Right hindlimb (tissue), 1 donor: Measurements from ENCODE around the gene FYB2.

Experiments used
- DNase-seq: peaks from one replicate; pipeline ENCODE4 v3.0.0-alpha.2; 2018

Gene FYB2

DNA sequence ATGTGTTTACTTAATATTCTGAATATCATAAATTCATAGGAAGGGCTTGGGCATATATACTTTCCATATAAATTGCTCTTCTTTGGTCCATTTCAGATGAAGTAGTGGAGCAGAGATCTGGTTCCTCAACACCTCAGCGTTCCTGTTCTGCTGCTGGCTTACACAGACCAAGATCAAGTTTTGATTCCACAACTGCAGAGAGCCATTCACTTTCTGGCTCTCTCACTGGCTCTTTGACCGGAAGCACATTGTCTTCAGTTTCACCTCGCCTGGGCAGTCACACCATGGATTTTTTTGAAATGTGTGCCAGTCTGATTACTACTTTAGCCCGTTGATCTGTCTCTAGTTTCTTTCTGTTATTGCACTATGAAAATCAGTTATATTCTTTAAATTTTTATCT is 111.8 kb downstream of the FYB2 start:
- no peak for DNase-seq

- no peak for DNase-seq
Measured at GRCh38 chr1:56703747-56704146, 115.5 kb downstream of the FYB2 start.

DNA sequence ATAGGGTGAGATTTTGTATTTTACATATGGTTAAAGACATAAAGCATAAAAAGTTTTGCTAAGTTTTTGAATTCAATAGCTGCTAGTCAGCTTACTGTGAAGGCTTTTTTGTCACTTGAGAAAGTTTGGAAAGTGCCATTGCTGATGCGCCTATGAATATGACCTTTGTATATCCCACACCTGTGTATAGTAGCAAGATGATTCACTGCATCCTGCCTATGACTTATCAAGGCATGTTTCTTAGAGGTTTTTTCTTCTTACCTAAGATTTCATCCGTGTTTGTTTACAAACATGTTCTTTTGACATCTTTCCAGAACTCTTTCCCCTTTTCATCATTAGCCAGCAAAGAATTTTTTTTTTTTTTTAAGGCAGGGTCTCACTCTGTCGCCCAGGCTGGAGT is 122.5 kb downstream of the FYB2 start:
- no peak for DNase-seq

DNA sequence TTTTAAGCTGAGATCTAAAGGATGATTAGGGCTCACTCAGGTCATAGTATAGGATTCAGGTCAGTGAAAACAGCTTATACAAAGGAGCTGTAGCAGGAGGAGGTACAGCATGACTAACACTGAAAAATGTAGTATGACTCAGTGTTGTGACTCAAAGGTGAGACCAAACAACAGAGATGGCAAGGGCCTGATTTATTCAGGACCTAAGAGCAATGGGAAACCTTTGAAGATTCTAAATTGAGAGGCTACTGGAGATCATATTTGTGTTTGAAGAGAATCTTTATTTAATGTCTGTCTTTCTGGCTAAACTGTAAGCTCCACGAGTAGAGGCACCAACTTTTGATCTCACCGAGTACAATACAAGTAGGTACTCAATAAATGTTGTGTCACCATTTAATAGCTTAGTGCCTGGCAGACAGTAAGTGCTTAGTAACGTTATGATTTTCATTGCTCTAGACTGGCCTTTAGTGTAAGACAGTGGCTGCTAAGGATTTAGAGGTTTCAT is 130.6 kb downstream of the FYB2 start:
- no peak for DNase-seq

DNA sequence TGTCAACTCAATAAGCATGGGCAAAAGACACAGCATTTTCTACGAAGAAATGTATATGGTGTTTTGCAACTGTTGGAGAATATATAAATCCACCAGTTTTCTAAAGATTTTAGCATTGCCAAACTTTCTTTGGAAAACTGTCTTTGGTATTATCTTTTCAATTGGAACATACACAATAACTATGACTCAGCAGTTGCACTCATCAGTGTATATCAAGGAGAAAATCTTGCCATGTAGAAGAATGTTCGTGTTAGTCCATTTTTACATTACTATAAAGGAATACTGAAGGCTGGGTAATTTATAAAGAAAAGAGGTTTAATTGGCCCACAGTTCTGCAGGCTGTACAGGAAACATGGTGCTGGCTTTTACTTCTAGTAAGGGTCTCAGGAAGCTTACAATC is 133.0 kb downstream of the FYB2 start:
- DNase-seq: no peak

GRCh38 chr1:56683569-56683968 is 135.6 kb downstream of the FYB2 start:
- no peak for DNase-seq

DNA sequence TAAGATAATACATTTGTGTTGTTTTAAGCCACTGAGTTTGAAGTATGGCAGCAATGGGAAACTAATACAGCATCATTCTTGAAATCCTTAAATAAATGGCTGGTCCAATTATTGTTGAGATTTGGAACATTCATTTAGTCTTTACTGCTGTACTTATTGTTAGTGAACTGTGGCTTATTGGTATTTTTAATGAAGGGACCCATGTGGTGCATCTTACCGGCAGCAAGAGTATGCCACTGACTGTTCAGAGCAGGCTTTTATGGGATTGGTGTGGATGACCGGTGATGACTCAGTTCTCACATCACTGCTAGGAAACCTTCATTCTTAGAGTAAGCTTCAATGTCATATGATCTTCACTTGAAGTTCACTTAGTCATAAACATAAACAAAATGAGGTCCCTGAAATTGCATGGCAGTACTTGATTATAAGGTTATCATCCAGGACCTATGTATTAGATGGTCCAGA is 142.6 kb downstream of the FYB2 start:
- no peak for DNase-seq

DNA sequence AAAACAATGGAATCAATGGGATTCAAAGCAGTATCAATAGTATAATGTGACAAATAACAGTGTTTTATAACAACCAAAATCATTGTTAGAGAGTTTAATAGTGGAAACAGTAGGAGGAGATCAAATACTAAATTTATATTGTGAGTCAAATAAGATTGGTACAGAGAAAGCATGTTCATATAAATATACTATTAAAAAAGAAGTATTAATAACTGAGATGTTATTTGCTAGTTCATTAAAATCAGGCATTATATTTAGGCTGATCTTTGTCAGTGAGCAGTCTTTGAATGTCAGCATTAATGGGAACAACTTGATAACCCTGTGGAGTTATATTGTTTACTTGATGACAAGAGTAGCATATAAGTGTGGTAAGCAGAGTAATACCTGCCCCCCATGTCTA is 143.4 kb downstream of the FYB2 start:
- DNase-seq: no peak

DNA sequence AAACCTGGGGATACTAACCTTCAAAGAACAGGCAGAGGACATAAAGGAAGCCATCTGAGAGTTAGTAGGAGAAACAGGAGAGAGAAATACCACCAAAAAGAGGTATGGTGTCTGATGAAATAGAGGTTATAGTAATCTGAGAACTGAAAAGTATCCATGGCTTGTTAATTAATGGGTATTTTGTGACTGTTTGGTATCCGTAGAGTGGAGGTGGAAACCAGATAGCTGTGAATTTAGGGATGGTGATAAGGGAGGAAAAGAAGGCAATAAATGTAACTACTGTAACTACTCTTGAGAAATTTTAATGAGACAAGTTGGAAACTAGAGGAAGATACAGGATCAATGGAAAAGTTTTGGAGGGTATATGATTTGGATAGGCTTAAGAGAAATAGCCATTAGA is 146.6 kb downstream of the FYB2 start:
- no peak for DNase-seq

DNA sequence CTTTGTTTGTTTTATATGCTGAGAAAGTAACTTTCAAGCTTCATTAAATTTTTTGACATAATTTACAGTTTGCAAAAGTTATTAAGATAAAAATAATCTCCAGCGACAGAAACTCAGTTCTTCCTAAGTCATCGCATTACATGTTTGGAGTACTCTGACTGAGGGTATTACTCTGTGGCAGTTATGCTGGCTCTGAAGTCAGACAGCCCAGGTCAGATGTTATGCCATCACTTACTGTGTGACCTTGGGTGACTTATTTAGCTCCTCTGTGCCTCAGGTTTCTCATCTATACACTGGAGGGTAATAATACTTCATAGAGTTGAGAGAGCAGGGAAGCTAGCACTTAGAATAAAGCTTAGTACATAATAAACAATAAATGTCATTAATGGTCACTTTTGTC is 147.7 kb downstream of the FYB2 start:
- no peak for DNase-seq

DNA sequence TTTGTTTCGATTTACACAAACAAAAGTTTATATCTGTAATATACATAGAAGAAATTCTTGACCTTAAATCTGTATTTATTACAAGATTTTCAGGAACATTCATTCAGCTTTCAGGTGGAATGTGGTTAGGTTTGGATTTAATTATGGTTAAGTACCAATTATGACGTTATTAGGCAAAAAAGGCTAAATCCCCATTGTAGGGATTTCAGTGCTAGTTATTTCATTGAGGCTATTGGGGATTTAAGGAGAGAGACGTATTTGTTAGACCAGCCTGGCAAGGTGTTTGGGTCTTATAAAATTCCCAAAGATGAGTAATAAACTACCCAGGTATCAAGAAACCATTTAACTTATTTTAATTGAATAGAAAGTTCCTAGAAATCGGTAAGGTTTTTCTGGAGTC is 148.1 kb downstream of the FYB2 start:
- no peak for DNase-seq

DNA sequence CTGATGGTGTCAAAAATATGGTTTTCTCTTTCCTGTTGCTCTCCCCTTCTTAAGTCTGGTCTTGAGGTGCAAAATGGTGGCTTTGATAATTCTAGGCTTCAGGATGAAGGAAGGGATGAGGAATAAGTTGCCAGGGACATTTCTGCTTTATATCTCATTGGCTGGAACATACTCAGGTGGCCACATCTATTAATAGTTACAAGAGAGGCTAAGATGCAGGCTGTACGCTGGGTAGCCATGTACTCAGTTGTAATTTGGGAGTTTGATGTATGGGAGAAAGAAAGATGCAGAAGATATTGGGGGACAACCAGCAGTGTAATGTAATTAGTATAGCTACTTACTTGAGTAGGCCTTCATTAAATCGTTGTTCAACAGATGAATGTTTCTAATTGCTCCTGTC is 148.9 kb downstream of the FYB2 start:
- no peak for DNase-seq
